Measurements from ENCODE around the gene PPP1CA. TPM values are rescaled to one million over a fixed set of nuclear protein-coding genes. Genes with fewer than 3 reads are reported as not detected.

PPP1CA gene
- 137 TPM in 2 replicates for total RNA-seq (ENCODE audit: low replicate concordance)
- long read RNA-seq, transcript PPP1CA-203 (7 exons, 1,476 nt), result major isoform, 253 of 279 reads
- long read RNA-seq, transcript PPP1CA-202 (6 exons, 1,054 nt), result minor isoform, 17 of 279 reads
- long read RNA-seq, partial matches to known transcripts, result 3 of 279 reads
- long read RNA-seq, other reads (novel, unspliced or antisense), result 3 of 279 reads

DNA sequence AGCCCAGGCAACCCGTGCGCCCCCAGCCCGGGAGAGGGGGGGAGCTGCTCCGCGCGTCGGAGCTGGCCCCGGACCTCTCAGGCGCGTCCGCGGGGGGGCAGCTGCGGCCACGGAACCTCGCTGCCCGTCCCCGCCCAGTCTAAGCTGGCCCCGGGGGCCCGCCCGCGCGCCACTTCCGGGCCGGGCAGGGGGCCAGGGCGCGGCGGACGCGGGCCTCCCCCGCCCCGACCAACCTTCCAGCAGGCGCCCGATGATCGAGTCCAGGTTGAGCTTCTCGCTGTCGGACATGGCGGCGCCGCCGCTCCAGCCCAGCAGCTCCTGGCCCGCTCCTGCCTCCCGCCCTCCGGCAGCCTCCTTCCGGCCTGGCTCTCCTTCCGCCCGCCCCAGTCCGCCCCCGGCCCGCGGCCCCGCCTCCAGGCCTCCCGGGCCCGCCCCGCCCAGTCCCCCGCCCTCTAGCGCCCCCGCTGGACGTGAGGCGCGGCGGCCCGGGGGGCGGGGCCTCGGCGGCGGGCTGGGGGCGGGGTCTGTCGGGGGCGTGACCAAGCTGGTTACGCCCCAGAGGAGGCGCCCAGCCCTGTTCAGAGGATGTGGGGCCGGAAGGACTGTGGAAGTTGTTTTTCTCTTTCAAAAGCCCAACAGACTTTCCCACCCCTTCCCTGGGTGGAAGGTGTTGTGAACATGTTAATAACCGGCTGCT lies at the start of gene PPP1CA:
PPP1CA (minus strand) TSS at position 364 of the 697 bp plus-strand sequence; CDS start at position 288, 76 bp downstream.
- H3K9me3 Mint-ChIP-seq, result no peaks in the 10 kb centered on the region
- H3K4me3 Mint-ChIP-seq, result peak within 1 kb of the TSS; percentile 86
- peak; percentile 95 for DNase-seq (ENCODE audit: extremely low spot score, unreplicated experiment)
- H3K4me1 Mint-ChIP-seq (ENCODE audit: unreplicated experiment), result no peaks in the 10 kb centered on the region
- H3K27me3 Mint-ChIP-seq, result no peaks in the 10 kb centered on the region
- no peaks in the 10 kb centered on the region for H3K36me3 Mint-ChIP-seq
- peak; percentile 81 for TF ChIP-seq CTCF (conservative IDR thresholded peaks at IDR 0.05)
- H3K27ac Mint-ChIP-seq, result peak within 1 kb of the TSS; percentile 76

DNA sequence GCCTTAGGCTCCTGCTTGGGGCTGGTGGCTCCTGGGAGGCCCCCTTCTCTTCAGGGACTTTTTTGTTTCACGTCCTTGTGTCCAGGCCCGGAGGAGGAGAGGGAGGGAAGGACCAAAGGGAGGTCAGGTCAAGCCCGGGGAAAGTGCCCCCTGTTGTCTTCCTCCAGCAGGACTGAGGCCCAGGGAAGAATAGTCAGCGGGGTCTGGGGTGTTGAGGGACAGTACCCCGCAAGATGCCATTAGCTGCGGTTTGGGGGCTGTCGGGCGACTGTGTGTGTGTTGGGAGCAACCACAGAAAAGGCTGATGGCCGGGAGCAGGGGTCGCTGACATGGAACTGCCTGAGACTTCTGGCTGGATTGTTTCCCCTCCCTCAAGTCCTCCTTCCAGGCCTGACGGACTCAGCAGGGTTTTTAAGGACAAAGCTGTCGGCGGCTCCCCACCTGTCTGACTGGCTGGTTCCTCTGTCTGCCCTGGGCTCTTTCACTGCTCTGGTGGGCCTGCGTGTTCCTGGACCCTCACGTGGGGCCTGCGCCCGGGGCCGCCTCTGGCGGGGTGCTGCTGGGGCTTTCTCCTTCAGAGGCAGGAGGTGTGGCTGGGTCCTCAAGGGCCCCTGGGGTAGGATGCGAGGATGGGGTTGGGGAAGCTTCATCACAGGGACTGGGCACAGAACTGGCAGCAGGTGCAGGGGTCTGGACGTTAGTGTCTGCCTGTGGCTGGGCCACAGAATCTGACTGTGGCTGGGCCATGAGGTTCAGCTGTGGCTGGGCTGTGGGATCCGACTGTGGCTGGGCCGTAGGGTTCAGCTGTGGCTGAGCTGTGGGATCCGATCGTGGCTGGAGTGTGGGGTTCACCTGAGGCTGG lies 49.4 kb upstream of the PPP1CA start:
- no peaks in the 10 kb centered on the region for H3K36me3 Mint-ChIP-seq
- H3K27ac Mint-ChIP-seq, result no peak overlapping the region

DNA sequence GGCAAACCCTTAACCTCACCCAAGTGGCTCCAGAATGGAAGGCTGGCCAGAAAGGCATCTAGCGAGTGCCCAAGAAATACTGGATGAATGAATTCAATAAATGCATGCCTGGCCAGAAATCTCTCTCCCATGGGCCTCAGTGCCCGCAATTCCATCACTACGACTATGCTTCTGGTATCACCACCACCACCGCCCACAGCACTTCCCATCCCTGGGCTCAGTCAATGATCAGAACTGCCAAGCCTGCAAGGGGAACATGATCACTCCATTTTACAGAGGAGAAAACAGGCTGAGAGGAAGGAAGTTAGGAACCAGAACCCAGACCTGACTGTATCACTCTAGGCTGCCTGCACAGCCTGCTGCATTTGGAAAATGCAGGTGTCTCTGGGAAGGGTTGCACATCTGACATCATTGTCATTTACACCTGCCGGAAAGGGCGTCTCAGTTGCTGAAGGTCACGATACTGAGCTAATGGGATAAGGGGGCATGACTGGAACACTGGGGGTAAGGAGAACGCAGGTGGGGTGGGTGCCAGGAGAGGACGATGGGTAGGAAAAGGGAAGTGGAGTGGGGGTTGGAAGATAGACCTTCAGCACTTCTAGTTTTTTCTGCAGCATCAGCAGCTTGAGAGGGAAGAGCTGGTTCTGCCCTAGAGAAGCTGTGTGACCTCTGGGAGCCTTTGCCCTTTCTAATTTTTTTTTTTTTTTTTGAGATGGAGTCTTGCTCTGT lies 47.6 kb upstream of the PPP1CA start:
- H3K36me3 Mint-ChIP-seq, result no peaks in the 10 kb centered on the region
- no peak overlapping the region for H3K4me3 Mint-ChIP-seq
- DNase-seq (ENCODE audit: extremely low spot score, unreplicated experiment), result no peak
- H3K27ac Mint-ChIP-seq, result no peak overlapping the region
- no peaks in the 10 kb centered on the region for H3K27me3 Mint-ChIP-seq
- H3K4me1 Mint-ChIP-seq (ENCODE audit: unreplicated experiment), result no peaks in the 10 kb centered on the region
- TF ChIP-seq CTCF (conservative IDR thresholded peaks at IDR 0.05), result no peak
- no peaks in the 10 kb centered on the region for H3K9me3 Mint-ChIP-seq

More for the DNA sequence above, 49.4 kb upstream of the PPP1CA start:
- Mint-ChIP-seq H3K4me3 (no peak overlapping the region), H3K4me1 (ENCODE audit: unreplicated experiment) (no peaks in the 10 kb centered on the region), H3K27me3 (no peaks in the 10 kb centered on the region), H3K9me3 (no peaks in the 10 kb centered on the region)
- TF ChIP-seq CTCF (conservative IDR thresholded peaks at IDR 0.05), result no peak
- DNase-seq (ENCODE audit: extremely low spot score, unreplicated experiment), result no peak

GRCh38 chr11:67448220-67448609 lies 46.6 kb upstream of the PPP1CA start:
- TF ChIP-seq CTCF (conservative IDR thresholded peaks at IDR 0.05), result no peak
- Mint-ChIP-seq H3K9me3 (no peaks in the 10 kb centered on the region), H3K36me3 (no peaks in the 10 kb centered on the region), H3K4me1 (ENCODE audit: unreplicated experiment) (no peaks in the 10 kb centered on the region), H3K4me3 (no peak overlapping the region), H3K27me3 (no peaks in the 10 kb centered on the region), H3K27ac (no peak overlapping the region)
- DNase-seq (ENCODE audit: extremely low spot score, unreplicated experiment), result no peak

GRCh38 chr11:67445515-67445914 lies 43.9 kb upstream of the PPP1CA start:
- Mint-ChIP-seq H3K9me3 (no peaks in the 10 kb centered on the region), H3K4me3 (peak overlapping the region; percentile 69), H3K27me3 (no peaks in the 10 kb centered on the region), H3K4me1 (ENCODE audit: unreplicated experiment) (peaks cover 3% of the 10 kb centered on the region), H3K36me3 (no peaks in the 10 kb centered on the region), H3K27ac (peak overlapping the region; percentile 83)
- no peak for TF ChIP-seq CTCF (conservative IDR thresholded peaks at IDR 0.05)
- no peak for DNase-seq (ENCODE audit: extremely low spot score, unreplicated experiment)
